HCT116 (cell line): ENCODE measurements around the gene CCNK.

Experiments used
- CTCF ChIP-seq, 3 experiments: fragments of 200-600 bp in 1 of 3; sonication (generic) in 1 of 3; IDR thresholded peaks in 2 of 3; conservative IDR thresholded peaks in 1 of 3; 2 replicates each; pipeline ENCODE4 v1.5.1; 2012 to 2017; ENCODE audit warnings: low read depth in 2 of 3, low read length in 2 of 3, antibody characterized with exemption in 1 of 3, borderline replicate concordance in 1 of 3, control low read depth in 1 of 3, mild to moderate bottlenecking in 1 of 3, mixed read lengths in 1 of 3, mixed run types in 1 of 3, moderate library complexity in 1 of 3; ENCODE audit not compliant: insufficient read depth in 1 of 3
- EZH2 ChIP-seq: fragments of 200-600 bp; sonication (generic); IDR thresholded peaks from 2 replicates; pipeline ENCODE4 v1.6.1; 2017; ENCODE audit warnings: antibody characterized with exemption, mixed run types
- EZH2phosphoT487 ChIP-seq: fragments of 200-600 bp; IDR thresholded peaks from 2 replicates; pipeline ENCODE4 v1.6.1; 2018; ENCODE audit warnings: antibody characterized with exemption, borderline replicate concordance
- MAX ChIP-seq: IDR thresholded peaks from 2 replicates; pipeline ENCODE4 v1.6.1; 2012
- POLR2A ChIP-seq: IDR thresholded peaks from 2 replicates; pipeline ENCODE4 v1.7.0; 2011; ENCODE audit warnings: borderline replicate concordance; ENCODE audit not compliant: insufficient read depth, insufficient read length; ENCODE audit errors: extremely low read depth
- POLR2AphosphoS5 ChIP-seq: IDR thresholded peaks from 2 replicates; pipeline ENCODE4 v1.6.1; 2011; ENCODE audit warnings: mild to moderate bottlenecking, low read depth, low read length, moderate library complexity
- RAD21 ChIP-seq: IDR thresholded peaks from 2 replicates; pipeline ENCODE4 v1.6.1; 2012; ENCODE audit warnings: low read depth, mild to moderate bottlenecking
- REST ChIP-seq: IDR thresholded peaks from 2 replicates; pipeline ENCODE4 v1.6.1; 2012; ENCODE audit warnings: low read depth
- SIN3A ChIP-seq: IDR thresholded peaks from 2 replicates; pipeline ENCODE4 v1.6.1; 2012; ENCODE audit warnings: low read depth
- SP1 ChIP-seq: IDR thresholded peaks from 2 replicates; pipeline ENCODE4 v1.6.1; 2012; ENCODE audit warnings: low read depth
- SRF ChIP-seq: IDR thresholded peaks from 2 replicates; pipeline ENCODE4 v1.6.1; 2012; ENCODE audit warnings: low read depth
- ZFX ChIP-seq: fragments of 450-650 bp; IDR thresholded peaks from 2 replicates; pipeline ENCODE4 v1.6.1; 2017
- ZNF274 ChIP-seq: fragments of 200-500 bp; sonication (Bioruptor generic); IDR thresholded peaks from 2 replicates; pipeline ENCODE4 v1.6.1; 2014; ENCODE audit warnings: mild to moderate bottlenecking, low read depth, low read length, inconsistent platforms

- TF ChIP-seq CTCF (IDR thresholded peaks at IDR 0.05 in 2 of 3, conservative IDR thresholded peaks at IDR 0.05 in 1 of 3; ENCODE audit: borderline replicate concordance in 1 of 3, insufficient read depth in 1 of 3, low read depth in 2 of 3, low read length in 2 of 3) (no peak), EZH2 (no peak), SP1 (no peak), SRF (no peak), REST (no peak), MAX (no peak), POLR2A (no peak), SIN3A (no peak), POLR2AphosphoS5 (no peak), RAD21 (no peak), EZH2phosphoT487 (no peak), ZNF274 (no peak), ZFX (no peak)
Observed at GRCh38 chr14:99513183-99513694, 32.0 kb downstream of the CCNK start.
